ENCODE measurements around the gene SYNDIG1.
"Not testable (repeated sequence)": the region's sequence is repeated elsewhere in the genome, so short reads cannot be mapped to it uniquely, and the experiment has no call there.

SYNDIG1 gene

GRCh38 chr20:24617080-24617432, 147.6 kb downstream of the SYNDIG1 start:
- DNase-seq: no peak
- intact Hi-C loops (cut with DNase I): no loop called here

DNA sequence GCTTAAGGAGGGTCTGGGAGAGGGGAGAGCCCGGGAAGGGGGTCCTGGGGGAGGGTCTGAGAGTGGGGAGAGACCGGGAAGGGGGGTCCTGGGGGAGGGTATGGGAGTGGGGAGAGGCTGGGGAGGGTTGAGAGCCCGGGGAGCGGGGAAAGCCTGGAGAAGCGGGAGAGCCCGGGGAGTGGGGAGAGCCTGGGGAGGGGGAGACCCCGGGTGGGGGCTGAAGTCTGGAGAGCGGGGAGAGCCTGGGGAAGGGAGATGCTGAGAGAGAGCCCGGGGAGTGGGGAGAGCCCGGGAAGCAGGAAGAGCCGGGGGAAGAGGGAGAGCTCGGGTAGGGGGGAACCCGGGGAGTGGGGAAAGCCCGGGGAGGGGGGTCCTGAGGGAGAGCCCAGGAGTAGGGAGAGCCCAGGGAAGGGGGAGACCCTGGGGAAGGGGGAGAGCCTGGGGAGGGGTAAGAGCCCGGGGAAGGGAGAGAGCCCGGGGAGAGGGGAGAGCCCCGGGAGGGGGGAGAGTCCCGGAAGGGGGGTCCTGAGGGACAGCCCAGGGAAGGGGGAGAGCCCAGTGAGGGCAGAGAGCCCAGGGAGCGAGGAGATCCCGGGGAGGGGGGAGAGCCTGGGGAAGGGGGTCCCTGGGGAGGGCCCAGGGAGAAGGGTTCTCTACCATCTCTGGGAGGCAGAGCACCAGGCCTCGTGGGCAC, 148.5 kb downstream of the SYNDIG1 start:
- no peak for DNase-seq
- intact Hi-C loops (cut with DNase I): no loop called here

- intact Hi-C loops (cut with DNase I): no loop called here
- DNase-seq: no peak
These were observed 149.3 kb downstream of the SYNDIG1 start for GRCh38 chr20:24618739-24619138.

DNA sequence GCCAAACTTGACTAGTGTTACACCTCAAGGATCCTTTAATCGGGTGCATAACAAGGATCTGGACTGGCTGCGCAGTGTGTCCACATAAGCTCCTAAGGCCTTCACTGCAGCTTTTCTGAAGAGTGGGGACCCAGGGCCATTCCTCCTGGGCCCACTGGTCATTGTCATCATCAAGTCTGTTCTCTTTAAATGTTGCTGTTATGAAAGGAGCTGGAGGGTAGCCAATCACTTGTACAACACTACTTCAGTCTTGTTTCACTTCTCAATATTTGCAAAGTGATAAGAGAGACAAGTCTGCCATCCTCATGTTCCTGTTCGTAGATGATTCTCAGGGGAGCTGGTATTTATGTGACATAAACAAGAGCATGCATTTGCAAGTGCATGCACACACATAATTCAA, 149.8 kb downstream of the SYNDIG1 start:
- DNase-seq: no peak
- intact Hi-C loops (cut with DNase I): no loop called here

DNA sequence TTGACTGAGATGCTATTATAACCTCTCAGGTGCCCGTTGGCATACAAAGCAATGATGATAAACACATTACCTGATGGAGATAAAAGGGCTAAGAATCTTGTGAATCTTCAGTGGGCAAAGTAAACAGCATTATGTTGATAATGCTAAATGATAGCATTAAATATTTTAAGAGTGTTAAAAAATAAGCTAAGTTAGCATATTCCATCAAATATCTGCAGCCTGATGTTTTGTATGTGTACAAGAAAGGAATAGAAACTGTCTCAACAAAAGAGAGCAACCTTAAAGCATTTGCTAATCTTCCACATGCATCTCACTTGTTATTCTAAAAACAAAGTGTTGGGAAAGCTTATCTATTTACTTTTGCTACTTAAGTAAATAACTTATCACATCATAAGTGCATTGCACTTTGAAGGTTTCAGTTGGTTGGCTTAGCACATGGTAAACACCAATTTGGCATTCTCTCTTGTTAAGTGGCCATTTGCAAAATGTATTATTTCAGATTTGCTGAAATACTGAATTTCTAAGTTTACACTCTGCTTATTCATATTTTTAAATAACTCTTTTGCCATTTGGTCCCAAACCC, 151.6 kb downstream of the SYNDIG1 start:
- no peak for DNase-seq
- intact Hi-C loops (cut with DNase I): no loop called here

GRCh38 chr20:24622856-24623255, 153.4 kb downstream of the SYNDIG1 start:
- DNase-seq: no peak
- intact Hi-C loops (cut with DNase I): no loop called here

- DNase-seq: not testable (repeated sequence)
These were observed 156.7 kb downstream of the SYNDIG1 start for GRCh38 chr20:24626141-24626540.

DNA sequence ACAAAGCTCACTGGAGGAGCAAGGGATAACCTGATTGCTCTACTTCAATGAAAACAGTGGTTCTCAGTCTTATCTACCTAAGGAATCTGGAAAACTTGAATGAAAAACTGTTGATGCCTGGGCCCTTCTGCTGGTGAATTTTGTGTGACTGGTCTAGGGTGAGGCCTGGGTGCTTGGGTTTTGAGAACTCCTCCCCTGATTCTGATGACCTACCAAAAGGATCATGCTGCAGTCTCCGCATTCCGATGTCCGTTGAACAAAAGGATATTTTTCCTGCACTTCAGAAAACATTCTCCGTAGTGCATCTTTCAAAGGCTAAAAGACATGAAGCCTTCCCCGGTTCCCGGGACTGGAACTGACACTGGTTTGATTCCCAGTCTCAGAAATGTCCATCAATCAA, 157.9 kb downstream of the SYNDIG1 start:
- no peak for DNase-seq
- intact Hi-C loops (cut with DNase I): no loop called here

More at GRCh38 chr20:24626141-24626540, 156.7 kb downstream of the SYNDIG1 start:
- intact Hi-C loops (cut with DNase I): not testable (repeated sequence)

DNA sequence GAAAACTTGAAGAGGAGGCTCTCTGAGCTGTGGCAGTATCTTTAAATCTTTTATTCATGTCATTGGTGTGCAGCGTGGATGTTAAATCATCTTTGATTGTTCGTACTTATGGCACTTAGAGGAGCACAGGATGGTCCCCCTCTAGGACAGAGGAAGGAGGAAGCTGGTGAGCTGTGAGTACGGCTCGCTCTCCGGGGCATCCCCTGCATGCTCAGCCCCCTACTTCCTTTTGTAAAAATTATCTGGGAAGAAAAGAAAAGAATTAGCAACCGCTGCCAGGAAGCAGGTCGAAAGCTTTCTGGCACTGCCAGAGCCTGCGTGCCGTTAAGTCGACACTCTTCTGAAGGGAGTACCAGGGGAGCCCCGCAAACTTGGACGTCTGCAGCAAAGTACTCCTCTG, 158.5 kb downstream of the SYNDIG1 start:
- DNase-seq: no peak
- intact Hi-C loops (cut with DNase I): no loop called here

- intact Hi-C loops (cut with DNase I): no loop called here
- DNase-seq: no peak
These were observed 159.6 kb downstream of the SYNDIG1 start for GRCh38 chr20:24628985-24629384.

GRCh38 chr20:24629668-24630067, 160.2 kb downstream of the SYNDIG1 start:
- DNase-seq: no peak
- intact Hi-C loops (cut with DNase I): loop anchor here (10.0 kb wide), 1 partner anchor 125 kb away; no protein-coding TSS in a partner anchor

DNA sequence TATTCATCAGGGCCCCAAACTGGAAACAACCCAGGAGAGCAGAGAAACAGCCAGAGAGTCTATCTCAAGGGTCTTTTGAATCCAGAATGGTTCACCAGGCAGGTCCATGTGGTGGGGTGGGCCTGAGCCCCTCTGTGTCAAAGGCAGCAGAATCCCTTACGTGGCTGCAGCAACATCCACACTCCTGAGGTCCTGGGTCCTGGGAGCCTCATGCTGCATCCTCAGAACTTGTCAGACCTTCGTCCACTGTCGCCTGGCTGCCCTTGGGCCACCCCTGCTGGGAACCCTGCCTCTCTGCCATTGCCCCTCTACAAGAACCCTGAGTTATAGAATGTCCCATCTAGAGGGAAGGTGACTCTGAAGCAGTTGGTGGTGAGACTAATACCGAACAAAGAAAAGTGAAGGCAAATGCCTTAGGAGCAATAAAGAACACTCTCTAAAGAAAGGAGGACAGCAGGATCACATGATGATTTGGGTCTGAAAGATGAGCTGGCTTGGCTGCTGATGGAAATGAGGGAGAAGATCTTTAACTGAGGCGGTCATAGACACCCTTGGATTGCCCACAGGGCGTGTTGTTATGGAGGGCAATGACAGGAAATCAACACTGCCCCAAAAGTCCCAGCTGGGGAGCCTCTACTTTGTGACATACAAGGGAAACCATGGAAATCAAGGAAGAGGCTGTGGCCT, 161.2 kb downstream of the SYNDIG1 start:
- intact Hi-C loops (cut with DNase I): loop anchor here (10.0 kb wide), 1 partner anchor 126 kb away; no protein-coding TSS in a partner anchor
- DNase-seq: no peak

DNA sequence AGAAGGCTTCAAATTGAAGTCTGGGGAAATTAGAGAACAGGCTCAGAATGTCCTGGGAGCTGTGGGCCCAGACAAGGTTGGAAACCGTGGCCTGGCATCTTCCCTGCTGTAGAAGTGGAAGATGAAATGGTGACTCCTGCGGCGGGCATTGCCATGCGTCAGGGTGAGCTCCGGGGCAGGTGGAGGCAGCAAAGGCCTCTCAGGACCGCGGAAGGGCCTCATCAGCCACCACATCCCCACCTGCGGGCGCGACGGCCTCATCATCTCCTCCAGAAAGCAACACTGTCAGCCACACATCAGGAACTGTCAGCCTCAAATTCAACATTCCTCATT, 161.7 kb downstream of the SYNDIG1 start:
- DNase-seq: no peak
- intact Hi-C loops (cut with DNase I): loop anchor here (10.0 kb wide), 1 partner anchor 126 kb away; no protein-coding TSS in a partner anchor

- intact Hi-C loops (cut with DNase I): loop anchor here (10.0 kb wide), 1 partner anchor 128 kb away; no protein-coding TSS in a partner anchor
- no peak for DNase-seq
These were observed 163.2 kb downstream of the SYNDIG1 start for GRCh38 chr20:24632581-24632980.

DNA sequence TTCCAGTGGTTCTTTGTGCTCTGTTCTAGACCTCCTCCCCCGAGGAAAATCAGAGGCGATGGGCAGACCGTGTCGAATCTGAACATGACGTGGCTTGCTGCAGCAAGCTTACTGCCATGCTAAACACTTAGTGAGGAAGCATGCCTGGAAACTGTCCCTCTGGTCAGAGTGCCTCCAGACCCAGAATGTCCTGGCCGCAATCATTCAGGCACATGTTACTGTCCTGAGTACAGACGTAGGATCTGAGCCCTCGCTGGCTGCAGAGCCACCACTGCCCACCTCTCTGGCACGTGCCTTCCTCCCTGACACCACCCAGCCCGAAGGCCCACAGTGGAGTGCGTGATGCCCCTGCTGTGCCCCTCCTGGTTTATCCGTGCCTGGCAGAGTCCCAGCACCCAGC, 163.6 kb downstream of the SYNDIG1 start:
- intact Hi-C loops (cut with DNase I): loop anchor here (10.0 kb wide), 1 partner anchor 128 kb away; no protein-coding TSS in a partner anchor
- DNase-seq: no peak

GRCh38 chr20:24633521-24633920, 164.1 kb downstream of the SYNDIG1 start:
- intact Hi-C loops (cut with DNase I): loop anchor here (10.0 kb wide), 1 partner anchor 129 kb away; no protein-coding TSS in a partner anchor
- peak in 1 of 10 donors; percentile 62 for DNase-seq

- intact Hi-C loops (cut with DNase I): loop anchor here (10.0 kb wide), 1 partner anchor 130 kb away; no protein-coding TSS in a partner anchor
- DNase-seq: peak; percentile 52 to 96 (median 78)
These were observed 165.4 kb downstream of the SYNDIG1 start for GRCh38 chr20:24634855-24635254.

DNA sequence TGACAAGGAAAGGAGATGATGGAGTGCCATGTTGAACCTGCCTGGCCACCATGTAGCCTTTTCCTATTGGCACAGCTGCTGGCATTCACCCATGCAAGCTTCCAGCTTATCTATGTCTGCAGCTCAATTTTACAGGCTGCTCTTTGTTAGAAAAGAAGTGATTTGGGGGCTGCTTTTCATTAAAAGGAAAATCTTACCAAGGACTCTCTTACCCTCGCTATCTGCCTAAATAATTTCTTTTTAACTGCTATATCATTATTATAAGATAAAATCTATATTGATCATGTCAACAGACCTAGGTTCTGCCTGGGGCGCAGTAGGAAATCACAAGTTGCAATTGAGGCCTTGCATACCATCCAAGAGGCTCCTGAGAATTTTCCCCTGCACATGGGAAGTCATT, 167.2 kb downstream of the SYNDIG1 start:
- intact Hi-C loops (cut with DNase I): loop anchor here (10.0 kb wide), 1 partner anchor 132 kb away; no protein-coding TSS in a partner anchor
- no peak for DNase-seq

GRCh38 chr20:24637087-24637486, 167.7 kb downstream of the SYNDIG1 start:
- intact Hi-C loops (cut with DNase I): loop anchor here (10.0 kb wide), 1 partner anchor 132 kb away; no protein-coding TSS in a partner anchor
- no peak for DNase-seq

DNA sequence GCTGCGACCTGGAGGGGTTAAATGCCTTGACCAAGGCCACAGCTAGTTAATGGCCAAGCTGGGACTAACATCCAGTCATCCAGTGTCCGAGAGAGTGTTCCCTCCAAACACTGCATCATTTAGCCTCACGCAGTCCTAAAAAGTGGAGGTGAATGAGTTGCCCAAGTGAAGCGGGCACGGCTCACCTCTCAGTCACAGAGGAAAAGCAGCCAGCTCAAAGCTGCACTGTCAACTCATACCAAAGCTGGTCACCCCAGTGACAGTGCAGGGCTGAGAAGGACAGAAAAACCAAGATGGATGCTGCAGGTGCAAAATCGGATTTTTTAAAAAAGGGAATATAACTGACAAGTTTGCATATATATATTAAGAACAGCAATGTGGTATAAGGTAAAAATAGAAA, 168.5 kb downstream of the SYNDIG1 start:
- DNase-seq: no peak
- intact Hi-C loops (cut with DNase I): loop anchor here (10.0 kb wide), 1 partner anchor 133 kb away; no protein-coding TSS in a partner anchor
